ENCODE results near the gene SPOCK3. TPM values are rescaled to one million over a fixed set of nuclear protein-coding genes. Genes with fewer than 3 reads are reported as not detected.
A peak's percentile ranks its signal among the peaks of the same experiment; 100 is the strongest.
"Not testable (repeated sequence)": the region's sequence is repeated elsewhere in the genome, so short reads cannot be mapped to it uniquely, and the experiment has no call there.

The SPOCK3 gene
- total RNA-seq: not detected
- long read RNA-seq: 0 reads

GRCh38 chr4:167234316-167234881, at the start of gene SPOCK3:
SPOCK3 (minus strand) TSS chr4:167234494.
- ATAC-seq (peak; percentile 73), DNase-seq (ENCODE audit: missing footprints) (peak; percentile 60)
- intact Hi-C loops (cut with DNase I): no loop called here

GRCh38 chr4:167282171-167282864, 48.0 kb upstream of the SPOCK3 start:
- no peak for DNase-seq (ENCODE audit: missing footprints)
- intact Hi-C loops (cut with DNase I): no loop called here
- no peak for ATAC-seq

GRCh38 chr4:167281545-167281944, 47.3 kb upstream of the SPOCK3 start:
- DNase-seq (ENCODE audit: missing footprints); ATAC-seq; intact Hi-C loops (cut with DNase I): not testable (repeated sequence)

GRCh38 chr4:167274351-167274750, 40.1 kb upstream of the SPOCK3 start:
- ATAC-seq (no peak), DNase-seq (ENCODE audit: missing footprints) (no peak)
- intact Hi-C loops (cut with DNase I): no loop called here

- ATAC-seq (no peak), DNase-seq (ENCODE audit: missing footprints) (no peak)
- intact Hi-C loops (cut with DNase I): no loop called here
Observed at GRCh38 chr4:167265231-167265630, 30.9 kb upstream of the SPOCK3 start.

DNA sequence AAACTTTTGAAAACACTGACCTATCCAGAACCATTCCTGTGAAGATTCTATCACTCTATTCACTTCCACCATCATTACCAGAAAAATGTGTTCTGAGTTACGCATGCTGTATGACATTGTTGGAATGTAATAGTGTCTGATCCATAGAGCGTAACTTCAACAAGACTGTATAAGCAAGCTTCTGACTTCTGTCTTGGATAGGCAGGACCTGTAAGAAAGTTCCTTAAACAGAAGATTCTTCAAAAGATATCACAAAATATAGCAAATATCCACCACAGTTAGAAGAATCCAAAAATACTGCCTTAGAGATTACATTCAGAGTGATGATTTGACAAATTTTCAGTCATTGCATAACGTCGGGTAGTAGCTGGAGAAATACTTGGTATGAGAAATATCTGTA, 14.0 kb upstream of the SPOCK3 start:
- intact Hi-C loops (cut with DNase I): no loop called here
- no peak for ATAC-seq
- DNase-seq (ENCODE audit: missing footprints): no peak

DNA sequence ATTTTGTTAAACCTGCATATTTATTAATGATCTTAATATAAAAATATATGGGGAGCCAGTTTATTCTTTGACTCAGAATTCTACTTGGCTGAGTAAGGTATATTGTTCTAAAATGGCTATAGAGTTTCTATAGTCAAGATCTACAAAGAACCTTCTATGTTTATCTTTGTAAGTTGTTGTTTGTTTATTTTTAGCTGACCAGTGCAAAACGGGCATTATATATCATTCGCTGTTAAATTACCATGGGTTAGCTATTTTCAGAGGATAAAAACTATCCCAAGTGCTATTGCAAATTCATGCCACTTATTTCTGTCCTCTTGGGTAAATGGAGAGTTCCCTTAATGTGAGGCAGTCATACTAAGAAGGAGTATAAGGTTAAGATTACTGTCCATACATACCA, 5.3 kb upstream of the SPOCK3 start:
- intact Hi-C loops (cut with DNase I): no loop called here
- ATAC-seq: no peak
- no peak for DNase-seq (ENCODE audit: missing footprints)

DNA sequence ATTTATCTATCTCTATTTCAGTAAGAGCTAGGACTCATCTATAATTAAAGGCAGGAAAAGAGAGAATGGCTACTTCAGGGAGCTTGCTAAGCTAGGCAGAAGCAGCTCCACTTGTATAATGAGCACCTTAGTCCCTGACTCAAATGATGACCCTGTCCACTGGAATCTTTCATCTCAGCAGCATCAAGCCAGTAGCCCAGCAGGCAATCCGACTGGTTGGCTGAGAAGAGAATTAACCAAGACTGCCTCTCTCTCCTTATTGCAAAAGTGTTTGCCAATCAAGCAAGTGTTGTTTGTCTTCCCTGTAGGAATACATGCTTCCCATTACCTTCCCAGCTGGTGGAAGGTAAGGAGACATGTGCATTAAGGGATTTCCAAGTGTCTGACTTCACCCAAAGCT, 3.9 kb upstream of the SPOCK3 start:
- DNase-seq (ENCODE audit: missing footprints) (no peak), ATAC-seq (no peak)
- intact Hi-C loops (cut with DNase I): no loop called here

DNA sequence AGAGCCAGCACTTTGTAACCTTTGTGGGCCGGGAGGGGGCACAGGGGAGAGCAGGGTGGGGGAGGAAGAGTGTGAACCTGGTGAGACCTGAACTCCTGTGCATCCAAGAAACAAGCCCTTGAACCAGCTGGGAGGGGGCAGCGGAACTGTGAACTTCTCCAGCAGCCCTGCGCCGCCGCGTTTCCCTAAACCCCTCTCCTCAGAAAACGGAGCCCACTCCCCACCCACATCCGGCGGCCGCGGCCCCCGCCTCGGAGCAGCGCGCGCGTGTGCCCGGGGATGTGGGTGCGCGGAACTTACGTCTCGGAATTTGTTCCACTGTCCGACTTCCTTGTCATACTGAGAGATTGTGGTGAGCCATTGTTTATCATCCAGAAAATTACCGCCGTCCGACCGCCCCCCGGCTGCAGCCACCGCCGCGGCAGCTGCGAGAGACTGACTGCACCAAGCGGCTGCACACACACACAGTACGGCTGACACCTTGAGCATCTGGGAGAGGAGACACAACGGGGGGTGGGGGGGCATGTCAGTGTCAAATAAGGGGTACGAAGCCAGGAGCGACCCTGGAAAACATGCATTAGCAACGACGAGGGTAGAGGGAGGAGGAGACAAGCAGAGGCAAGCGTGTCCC, 494 bp downstream of the SPOCK3 start:
- intact Hi-C loops (cut with DNase I): no loop called here
- ATAC-seq (no peak), DNase-seq (ENCODE audit: missing footprints) (no peak)

DNA sequence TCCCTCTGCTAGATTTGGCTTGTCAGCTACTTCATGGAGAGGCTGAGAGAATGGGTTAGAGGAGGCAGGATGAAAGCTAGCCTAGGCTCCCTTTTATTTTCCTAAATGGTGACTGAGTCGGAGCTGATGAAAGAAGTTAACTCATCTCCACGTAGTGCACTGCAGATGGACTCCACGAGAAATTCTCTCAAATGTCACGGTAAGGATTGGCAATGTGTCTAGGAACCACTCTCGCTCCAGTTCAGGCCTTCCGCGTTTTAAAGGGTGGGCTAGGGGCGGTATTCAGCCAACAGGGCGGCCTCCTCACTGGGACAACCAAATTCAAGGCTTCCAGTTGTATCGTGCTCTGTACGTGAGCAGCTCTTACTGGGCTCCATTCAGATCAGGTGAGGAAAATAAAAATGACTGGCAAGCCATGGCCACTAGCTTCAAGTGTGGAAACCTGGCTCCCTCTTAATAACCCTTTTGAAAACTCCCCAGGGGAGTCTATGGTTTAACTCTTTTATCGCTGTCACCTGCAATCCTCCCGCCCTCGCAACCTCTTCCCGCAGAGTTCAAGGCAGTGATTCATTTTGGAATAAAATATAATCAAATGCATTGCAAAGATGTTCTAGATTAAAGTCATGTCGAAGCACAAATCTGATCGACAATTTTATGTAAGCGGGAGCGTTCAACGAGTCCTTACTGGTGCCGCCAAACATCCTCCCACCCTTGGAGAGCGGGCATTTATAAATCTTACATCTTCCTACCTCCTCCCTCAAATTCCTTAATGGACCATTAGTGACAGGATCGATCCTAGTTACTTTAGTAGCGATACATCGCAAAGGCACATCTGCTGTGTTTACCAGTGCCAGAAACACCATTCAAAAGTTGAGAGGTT, 1.2 kb downstream of the SPOCK3 start:
- no peak for ATAC-seq

DNA sequence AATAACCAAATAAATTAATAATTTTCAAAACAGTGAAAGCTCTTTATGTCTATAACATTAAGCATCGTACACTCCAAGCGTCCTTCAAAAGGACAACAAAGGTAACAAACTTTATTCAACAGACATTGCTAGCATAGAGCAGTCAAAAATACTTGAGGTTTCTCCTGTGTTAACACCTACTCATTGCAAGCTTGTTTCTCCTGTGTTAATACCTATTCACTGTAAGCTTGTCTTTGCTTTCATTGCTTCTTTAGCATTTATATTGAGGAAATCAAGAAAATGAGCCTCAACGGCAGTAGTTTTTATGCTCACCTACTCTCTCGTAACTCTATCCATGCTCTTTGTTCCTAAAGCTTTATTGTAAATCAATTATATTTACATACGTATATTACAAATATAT, 3.5 kb downstream of the SPOCK3 start:
- ATAC-seq (no peak), DNase-seq (ENCODE audit: missing footprints) (no peak)
- intact Hi-C loops (cut with DNase I): no loop called here

More for the DNA sequence above, 1.2 kb downstream of the SPOCK3 start:
- no peak for DNase-seq (ENCODE audit: missing footprints)
- intact Hi-C loops (cut with DNase I): no loop called here

- ATAC-seq: no peak
- DNase-seq (ENCODE audit: missing footprints): no peak
- intact Hi-C loops (cut with DNase I): no loop called here
Observed at GRCh38 chr4:167222099-167222498, 12.2 kb downstream of the SPOCK3 start.

DNA sequence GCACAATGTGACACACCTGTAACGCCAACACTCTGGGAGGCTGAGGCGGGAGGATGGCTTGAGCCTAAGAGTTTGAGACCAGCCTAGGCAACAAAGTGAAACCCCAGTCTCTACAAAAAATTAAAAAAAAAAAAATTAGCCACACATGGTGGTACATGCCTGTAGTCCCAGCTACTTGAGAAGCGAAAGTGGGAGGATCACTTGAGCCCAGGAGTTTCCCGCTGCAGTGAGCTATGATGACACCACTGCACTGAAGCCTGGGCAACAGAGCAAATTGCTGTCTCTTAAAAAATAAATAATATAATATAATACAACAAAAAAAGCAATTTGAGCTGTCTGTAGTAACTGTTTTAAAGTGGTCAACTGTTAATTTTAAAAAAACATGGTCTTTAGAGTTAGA, 13.2 kb downstream of the SPOCK3 start:
- no peak for ATAC-seq

DNA sequence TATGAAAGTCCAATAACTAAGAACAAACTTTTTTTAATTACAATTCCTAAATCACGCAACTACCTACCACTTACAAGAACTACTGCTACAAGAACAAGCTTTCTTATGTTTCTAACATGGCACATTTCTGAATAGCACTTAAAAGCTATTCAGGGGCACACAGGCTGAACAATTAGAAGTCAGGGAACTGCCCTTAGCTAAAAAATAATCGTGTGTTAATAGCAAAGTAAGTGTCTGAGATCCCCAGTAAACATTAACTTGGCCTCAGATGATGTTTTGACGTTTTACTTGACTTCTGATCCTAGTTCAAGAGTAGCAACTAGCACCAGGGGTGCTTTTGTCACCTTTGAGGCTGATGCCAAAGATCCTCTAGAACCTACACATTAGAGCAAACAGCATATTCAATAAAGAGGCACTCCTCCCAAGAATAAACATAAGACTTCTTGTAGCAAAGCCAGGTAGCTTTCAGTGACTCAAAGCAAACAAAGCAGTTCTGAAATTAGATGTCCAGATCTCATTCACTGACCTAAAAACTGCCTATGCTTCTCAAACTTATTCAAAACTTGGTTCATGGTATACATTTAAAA, 16.2 kb downstream of the SPOCK3 start:
- intact Hi-C loops (cut with DNase I): no loop called here
- ATAC-seq (no peak), DNase-seq (ENCODE audit: missing footprints) (no peak)

More for the DNA sequence above, 13.2 kb downstream of the SPOCK3 start:
- no peak for DNase-seq (ENCODE audit: missing footprints)
- intact Hi-C loops (cut with DNase I): no loop called here

DNA sequence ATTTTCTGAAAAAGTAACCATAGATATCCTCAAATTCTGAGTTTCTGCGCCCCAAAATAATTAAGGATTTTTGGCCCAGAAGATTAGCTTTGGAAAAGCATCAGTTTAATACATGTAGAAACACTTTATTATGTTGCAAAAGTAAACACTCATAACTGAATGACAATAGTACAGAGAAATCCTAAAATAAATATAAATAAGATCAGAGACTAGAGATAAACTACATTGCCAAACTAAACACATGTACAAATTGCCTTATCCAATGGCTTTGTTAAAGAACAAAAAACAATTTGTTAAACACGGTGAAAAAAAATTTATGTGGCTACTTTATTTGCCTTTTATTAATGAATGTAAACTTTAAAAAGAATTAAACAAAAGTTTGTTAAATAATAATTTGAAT, 17.5 kb downstream of the SPOCK3 start:
- intact Hi-C loops (cut with DNase I): no loop called here
- DNase-seq (ENCODE audit: missing footprints) (no peak), ATAC-seq (no peak)

DNA sequence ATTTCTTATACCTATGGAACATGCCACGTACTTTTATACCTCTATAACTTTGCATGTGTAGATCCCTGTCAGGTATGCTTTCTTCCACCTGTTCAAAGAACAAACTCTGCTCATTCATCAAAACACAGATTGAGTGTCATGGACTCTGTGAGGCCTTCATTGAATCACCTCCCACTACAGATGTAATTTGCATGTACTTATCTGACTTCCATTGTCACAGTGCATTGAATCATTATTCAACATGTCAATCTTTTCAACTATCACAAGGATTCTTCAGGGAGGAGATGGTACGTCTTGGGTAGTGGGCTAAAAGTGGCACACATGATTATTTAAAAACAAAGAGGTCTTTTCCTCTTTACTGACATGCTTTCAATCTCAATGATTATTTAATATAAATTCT, 24.1 kb downstream of the SPOCK3 start:
- DNase-seq (ENCODE audit: missing footprints) (no peak), ATAC-seq (no peak)
- intact Hi-C loops (cut with DNase I): no loop called here

DNA sequence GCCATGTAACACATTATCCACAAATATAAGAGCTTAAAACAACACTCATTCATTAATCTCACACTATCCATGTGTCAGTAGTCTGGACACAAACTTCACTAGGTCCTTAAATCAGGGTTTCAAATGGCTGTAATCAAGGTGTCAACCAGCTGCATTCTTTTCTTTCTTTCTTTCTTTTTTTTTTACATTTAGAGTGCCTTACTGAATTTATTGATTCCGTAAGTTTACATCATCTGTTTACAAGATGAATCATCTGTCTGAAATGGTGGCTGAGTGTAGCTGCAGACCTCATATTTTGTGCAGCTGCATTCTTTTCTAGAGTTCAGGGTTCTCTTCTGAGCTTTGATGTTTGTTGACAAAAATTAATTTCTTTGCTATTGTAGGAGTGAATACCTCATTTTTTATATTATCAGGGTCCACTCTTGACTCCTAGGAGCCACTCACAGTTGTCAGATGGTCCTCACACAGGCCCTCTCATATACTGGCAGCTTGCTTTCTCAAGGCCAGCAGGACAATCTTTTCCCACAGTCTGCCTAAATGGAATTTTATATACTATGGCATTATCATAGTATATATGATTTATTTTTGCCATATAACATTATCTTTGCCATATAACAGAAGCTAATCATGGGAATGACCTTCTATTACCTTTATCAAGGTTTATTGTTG, 37.8 kb downstream of the SPOCK3 start:
- ATAC-seq (no peak), DNase-seq (ENCODE audit: missing footprints) (no peak)
- intact Hi-C loops (cut with DNase I): no loop called here

DNA sequence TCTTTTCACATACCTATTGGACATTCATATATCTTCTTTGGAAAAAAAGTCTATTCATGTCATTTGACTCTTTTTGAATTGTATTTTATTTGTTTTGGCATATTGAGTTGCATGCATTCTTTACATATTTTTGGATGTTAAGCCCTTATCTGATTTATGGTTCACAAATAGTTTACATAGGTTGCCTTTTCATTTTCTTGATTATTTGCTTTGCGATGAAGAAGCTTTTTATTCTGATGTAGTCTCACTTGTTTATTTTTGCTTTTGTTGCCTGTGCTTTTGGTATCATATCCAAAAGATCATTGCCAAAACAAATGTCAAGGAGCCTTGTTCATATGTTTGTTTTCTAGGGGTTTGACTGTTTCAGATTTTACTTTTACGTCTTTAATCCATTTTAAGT, 43.9 kb downstream of the SPOCK3 start:
- DNase-seq (ENCODE audit: missing footprints) (no peak), ATAC-seq (no peak)
- intact Hi-C loops (cut with DNase I): no loop called here

- DNase-seq (ENCODE audit: missing footprints): no peak
- intact Hi-C loops (cut with DNase I): no loop called here
- no peak for ATAC-seq
Observed at GRCh38 chr4:167185465-167185864, 48.8 kb downstream of the SPOCK3 start.

All from Right ventricle myocardium inferior (tissue), 1 donor.